Measurements from ENCODE around the gene SKIC2.
"Not testable (repeated sequence)": the region's sequence is repeated elsewhere in the genome, so short reads cannot be mapped to it uniquely, and the experiment has no call there.

SKIC2 gene

DNA sequence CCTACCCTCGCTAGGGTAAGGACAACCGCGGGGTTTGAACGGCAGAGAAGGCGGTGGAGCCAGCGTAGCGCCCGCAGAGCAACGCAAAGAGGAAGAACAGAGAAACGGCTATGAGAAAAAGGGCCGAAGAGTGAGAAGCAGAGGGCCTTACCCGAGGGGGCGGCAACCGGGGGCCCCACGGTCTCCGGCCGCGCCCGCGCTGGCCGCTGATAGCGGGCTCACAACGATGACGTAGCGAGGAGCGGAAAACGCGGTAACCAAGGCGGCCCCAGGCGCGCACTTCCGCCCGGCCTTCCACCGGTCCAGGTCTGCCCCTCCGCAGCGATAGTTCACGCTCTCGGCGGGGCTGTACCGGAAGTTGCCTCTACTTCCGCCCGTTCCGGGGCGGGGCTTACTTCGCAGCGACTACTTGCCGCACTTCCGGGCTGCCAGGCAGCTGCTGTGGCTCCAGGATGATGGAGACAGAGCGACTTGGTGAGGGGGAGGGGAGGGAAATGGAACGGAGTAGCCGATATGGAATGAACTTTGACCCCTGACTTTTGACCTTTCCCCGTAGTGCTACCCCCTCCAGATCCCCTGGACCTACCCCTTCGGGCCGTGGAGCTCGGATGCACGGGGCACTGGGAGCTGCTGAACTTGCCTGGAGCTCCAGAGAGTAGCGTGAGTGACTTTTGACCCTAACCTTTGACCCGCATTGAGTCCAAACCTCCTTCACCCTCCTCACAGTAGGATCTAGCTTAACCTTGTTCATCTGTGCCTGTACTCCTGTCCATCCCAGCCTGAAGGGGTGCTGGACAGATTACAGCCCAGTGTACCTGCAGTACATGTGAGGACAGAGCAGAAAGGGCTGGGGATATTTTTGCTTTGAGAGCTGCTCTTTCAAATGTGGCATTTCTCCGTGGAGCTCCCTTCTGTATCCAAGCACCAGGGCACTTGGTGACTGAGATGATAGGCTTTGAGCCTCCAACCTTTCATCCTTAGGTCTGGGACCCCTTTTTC is at the start of gene SKIC2, which contains the start of gene NELFE:
TSS of gene SKIC2 (plus strand) at position 435 of the 999 bp plus-strand sequence. CDS start at position 453, 18 bp downstream.
TSS of gene NELFE (minus strand) at position 231 of the 999 bp plus-strand sequence. CDS start 525 bp downstream, outside the sequence.
- peak; percentile 93 to 97 (median 95) for DNase-seq (ENCODE audit: low read depth in 3 of 3)

DNA sequence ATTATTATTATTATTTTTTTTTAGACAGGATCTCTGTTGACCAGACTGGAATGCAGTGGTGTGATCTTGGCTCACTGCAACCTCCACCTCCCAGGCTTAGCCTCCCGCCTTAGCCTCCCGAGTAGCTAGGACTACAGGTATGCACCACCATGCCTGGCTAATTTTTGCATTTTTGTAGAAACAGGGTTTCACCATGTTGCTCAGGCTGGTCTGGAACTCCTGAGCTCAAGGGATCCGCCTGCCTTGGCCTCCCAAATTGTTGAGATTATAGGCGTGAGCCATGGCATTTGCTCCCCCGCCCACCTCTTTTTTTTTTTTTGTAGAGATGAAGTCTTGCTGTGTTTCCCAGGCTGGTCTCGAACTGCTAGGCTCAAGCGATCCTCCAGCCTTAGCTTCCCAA is 49.7 kb upstream of the SKIC2 start:
- not testable (repeated sequence) for DNase-seq (ENCODE audit: low read depth in 3 of 3)

DNA sequence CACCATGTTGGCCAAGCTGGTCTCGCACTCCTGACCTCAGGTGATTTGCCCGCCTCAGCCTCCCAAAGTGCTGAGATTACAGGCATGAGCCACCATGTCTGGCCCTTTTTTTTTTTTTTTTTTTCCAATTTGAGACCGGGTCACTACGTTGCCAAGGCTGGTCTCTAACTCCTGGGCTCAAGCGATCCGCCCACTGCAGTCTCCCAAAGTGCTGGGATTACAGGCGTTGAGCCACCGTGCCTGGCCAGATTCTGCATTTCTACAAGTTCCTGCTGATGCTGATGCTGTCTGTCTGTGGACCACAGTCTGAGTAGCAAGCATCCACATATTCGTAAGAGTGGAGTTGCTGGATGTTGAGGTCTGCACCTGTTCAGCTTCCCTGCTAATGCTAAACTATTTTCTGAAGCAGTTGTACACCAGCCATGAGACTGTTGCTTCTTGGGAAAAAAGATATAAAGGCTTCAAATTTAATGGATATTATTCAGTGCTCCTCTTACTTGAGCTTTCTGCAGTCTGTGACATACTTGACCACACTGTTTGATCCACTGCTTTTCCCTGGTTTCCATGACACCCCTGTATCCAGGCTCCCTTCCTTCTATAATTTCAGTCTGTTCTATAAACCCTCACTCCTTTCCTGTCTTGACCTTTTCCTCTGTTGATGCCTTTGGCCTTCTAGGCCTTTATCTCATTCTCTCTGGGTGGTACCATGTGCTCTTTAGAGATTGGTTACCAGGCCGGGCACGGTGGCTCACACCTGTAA is 47.0 kb upstream of the SKIC2 start:
- no peak for DNase-seq (ENCODE audit: low read depth in 3 of 3)

DNA sequence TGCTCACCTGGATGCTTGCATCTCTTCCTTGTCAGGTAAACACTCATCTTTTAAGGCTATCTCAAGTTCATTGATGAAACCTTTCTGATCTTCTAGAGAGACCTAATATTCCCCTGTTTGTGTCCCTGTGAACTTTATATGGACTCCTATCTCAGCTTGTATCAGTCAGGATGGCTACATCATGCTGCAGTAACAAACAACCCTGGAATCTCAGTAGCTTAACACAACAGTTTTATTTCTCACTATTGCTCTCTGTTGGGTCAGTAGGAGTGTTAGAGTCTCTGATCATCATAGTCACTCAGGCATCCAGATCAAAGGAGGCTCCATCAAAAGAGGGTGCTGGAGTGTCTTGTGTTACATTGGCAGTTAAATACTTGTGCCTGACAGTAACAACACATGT is 43.6 kb upstream of the SKIC2 start:
- DNase-seq (ENCODE audit: low read depth in 3 of 3), result no peak

DNA sequence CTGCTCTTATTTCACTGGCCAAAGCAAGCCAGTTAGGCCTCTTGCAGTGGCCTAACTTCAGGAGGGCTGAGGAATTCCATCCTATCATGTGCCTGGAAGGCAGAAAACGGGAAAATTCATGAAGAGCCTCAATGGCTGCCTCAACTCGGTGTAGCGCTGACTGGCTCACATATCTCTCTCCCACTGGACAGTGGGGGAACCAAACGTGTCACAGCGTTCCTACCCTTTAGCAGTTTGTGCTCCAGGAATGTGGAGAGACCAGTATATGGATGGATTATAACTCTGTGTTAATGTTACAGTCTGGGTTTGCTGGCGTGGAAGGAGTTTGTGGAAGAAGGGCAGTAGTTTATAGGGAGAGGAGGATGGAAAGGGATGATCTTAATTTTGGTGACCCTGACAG is 43.2 kb upstream of the SKIC2 start:
- no peak for DNase-seq (ENCODE audit: low read depth in 3 of 3)

DNA sequence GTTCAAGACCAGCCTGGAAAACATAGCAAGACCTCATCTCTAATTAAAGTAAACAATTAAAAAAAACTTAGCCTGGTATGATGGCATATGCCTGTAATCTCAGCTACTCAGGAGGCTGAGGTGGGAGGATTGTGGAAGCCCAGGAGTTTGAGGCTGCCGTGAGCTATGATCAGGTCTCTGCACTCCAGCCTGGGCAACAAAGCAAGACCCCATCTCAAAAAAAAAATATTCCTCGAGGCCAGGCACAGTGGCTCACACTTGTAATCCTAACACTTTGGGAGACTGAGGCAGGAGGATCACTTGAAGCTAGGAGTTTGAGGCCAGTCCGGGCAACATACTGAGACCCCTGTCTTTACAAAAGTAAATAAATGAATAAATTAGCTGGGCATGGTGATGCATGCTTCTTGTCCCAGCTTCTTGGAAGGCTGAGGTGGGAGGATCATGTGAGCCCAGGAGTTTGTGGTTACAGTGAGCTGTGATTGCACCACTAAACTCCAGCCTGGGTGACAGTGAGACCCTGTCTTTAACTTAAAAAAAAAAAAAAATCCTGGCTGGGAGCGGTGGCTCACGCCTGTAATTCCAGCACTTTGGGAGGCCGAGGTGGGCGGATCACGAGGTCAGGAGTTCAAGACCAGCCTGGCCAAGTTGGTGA is 40.8 kb upstream of the SKIC2 start:
- DNase-seq (ENCODE audit: low read depth in 3 of 3), result no peak

DNA sequence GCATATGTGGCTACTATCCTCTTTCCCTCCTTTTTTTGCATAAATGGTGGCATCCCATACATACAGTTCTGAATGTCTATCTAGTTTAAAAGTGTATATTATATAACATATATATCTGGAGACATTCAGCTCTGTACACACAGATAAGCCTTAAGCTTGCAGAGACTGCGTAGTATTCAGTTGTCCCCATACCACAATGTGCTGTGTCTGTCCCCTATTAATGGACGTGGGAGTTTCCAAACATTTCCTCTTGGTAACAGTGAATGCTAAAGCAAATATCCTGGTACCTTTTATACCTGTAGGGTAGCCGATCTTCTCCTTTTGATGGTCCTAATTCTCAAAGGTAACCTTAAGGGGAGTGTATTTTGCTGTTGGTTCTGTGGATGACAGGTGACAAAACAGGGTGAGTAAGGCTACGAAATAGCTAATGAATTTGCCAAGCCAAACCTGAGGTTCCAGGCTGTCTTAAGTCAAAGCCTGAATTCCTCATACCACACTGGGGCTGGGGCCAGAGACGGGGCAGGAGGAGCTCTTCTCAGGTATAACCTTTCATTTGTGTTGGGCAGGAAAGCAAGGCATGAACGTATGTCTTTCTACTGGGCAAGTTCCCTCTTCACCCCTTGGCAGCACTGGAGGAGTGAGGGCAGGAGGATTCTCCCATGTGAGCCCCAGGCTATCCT is 39.2 kb upstream of the SKIC2 start:
- DNase-seq (ENCODE audit: low read depth in 3 of 3), result no peak

DNA sequence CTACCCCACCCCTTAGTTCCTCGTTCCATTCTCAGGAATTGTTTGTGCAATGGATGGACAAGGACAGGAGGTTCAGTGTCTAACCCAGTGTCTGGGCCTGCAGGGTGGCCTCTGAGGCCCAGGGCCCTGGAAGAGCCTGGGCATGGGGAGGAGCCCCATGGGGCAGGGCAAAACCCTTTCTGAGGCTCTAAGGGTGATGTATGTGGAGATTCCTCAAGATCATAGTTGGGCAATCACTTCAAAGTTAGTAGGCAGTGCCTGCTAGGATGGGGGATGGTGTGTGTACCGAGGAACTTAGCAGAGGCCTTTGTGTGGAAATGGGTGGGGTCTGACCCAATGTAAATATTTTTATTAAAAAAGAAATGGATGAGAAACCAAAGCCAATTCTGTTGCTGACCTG is 38.2 kb upstream of the SKIC2 start:
- DNase-seq (ENCODE audit: low read depth in 3 of 3), result no peak

DNA sequence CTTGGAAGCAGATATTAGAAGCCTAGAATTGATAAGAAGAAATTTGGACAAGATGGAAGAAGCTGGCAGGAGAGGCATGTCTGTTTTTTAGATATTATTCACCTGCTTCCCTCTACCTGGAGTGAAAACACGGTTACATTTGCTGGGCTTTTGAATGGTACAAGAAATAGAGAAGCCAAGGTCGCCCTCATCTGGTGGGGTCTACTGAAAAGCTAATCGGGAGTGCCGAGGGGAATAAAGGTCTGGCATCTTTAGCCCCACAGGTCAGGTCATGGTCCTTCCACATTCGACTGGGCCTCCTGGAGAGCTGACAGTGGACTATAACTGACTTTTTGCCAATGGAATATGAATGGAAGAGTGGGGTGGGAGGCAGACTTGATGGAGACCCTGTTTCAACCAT is 36.0 kb upstream of the SKIC2 start:
- DNase-seq (ENCODE audit: low read depth in 3 of 3), result no peak

DNA sequence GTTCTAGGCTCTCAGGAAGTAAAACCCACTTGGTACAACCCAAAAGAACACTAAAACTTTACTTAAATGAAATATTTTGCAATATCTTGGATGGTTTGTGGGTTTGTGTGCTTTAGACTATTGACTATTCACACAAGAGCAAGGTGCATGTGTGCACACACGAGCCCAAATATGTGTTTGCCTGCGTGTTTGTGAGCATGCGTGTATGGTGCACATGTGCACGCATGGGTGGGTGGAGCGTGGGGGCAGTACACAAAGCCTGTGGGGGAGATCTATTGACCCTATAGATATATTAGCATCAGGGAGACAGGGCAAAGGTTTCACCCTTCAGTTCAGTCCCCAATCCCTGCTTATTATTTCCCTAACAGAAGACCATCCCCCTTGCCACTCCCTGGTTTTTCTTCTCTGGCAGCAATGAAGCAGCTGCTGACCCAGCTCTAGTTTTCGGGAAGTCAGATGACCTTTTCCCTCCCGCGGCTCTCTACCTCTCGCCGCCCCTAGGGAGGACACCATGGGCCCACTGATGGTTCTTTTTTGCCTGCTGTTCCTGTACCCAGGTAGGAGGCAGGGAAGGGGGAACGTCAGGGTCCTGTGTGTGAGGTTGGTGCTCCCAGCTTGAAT is 31.6 kb upstream of the SKIC2 start, which contains the start of gene C2:
TSS of gene C2 (plus strand) at position 476 of the 621 bp plus-strand sequence. CDS start at position 512, 36 bp downstream.
- DNase-seq (ENCODE audit: low read depth in 3 of 3), result no peak

DNA sequence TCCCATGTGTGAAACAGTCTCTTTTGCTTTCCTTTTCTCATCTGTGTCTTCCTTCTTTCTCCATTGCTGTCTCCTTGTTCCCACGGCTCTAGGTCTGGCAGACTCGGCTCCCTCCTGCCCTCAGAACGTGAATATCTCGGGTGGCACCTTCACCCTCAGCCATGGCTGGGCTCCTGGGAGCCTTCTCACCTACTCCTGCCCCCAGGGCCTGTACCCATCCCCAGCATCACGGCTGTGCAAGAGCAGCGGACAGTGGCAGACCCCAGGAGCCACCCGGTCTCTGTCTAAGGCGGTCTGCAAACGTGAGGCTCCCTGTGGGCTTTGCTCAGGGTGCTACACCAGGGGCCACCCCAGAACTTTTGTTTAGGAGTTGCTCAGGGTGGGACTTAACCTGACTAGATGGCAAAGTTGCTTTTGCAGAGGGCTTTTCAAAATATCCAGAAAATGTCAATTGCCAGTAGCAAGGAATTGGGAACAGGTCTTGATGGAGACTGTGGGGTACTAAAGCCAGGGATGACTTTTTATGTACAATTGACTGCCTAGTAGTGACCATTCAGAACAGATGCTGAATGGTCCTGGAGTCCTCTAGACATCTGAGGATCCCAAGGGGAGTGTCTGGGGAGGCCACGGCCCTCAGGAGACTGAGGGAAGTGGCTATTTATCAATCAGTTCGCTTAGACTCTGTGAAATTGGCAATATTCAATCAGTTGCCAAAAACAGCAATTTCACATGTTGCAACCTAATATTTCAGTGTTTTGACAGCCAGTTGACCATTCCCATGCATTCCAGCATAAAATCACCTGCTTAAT is 30.9 kb upstream of the SKIC2 start:
- no peak for DNase-seq (ENCODE audit: low read depth in 3 of 3)

DNA sequence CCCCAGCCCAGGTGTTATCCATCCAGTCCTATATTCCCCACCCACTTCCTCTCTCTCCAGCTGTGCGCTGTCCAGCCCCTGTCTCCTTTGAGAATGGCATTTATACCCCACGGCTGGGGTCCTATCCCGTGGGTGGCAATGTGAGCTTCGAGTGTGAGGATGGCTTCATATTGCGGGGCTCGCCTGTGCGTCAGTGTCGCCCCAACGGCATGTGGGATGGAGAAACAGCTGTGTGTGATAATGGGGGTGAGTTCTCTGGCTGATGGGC is 30.4 kb upstream of the SKIC2 start:
- DNase-seq (ENCODE audit: low read depth in 3 of 3), result no peak

DNA sequence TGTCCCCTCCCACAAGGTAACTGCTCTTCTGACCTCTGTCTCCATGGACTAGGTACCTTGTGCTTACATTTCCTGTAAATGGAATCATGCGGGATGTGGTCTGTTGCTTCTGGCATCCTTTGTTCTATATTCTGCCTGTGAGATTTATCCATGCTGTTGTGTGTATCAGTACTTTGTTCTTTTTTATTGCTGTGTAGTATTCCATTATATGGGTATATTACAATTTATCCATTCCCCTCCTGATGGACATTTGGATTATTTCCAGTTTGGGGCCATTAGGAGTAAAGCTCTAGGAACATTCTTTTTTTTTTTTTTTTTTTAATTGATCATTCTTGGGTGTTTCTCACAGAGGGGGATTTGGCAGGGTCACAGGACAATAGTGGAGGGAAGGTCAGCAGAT is 28.0 kb upstream of the SKIC2 start:
- DNase-seq (ENCODE audit: low read depth in 3 of 3), result no peak

DNA sequence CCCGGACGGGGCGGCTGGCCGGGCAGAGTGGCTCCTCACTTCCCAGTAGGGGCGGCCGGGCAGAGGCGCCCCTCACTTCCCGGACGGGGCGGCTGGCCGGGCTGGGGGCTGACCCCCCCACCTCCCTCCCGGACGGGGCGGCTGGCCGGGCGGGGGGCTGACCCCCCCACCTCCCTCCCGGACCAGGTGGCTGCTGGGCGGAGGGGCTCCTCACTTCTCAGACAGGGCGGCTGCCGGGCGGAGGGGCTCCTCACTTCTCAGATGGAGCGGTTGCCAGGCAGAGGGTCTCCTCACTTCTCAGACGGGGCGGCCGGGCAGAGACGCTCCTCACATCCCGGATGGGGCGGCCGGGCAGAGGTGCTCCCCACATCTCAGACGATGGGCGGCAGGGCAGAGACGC is 26.8 kb upstream of the SKIC2 start:
- DNase-seq (ENCODE audit: low read depth in 3 of 3), result not testable (repeated sequence)

DNA sequence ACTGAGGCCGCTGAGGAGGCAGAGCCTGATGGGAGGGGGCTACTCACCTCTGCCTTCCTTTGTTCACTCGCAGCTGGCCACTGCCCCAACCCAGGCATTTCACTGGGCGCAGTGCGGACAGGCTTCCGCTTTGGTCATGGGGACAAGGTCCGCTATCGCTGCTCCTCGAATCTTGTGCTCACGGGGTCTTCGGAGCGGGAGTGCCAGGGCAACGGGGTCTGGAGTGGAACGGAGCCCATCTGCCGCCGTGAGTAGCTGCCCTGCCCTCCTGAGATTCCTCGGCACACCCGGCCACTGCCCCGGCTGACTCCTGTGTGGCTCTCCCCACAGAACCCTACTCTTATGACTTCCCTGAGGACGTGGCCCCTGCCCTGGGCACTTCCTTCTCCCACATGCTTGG is 25.4 kb upstream of the SKIC2 start:
- DNase-seq (ENCODE audit: low read depth in 3 of 3), result no peak

DNA sequence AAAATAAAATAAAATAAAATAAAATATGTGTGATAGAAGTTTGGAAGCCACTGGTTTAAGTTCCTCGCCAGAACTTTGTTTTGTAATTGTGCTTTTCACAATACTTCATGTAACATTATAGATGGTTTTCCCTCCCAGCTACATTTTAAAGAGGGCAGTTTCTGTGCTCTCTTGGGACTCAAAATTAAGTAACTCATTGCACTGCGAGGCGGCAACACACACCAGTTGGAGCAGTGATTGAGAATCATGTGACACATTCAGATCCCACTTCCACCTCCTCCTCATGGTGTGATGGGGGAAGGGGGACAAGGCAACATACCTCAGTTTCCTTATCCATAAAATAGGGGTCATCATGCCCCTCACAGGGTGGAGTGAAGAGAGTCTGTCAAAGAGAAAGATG is 24.0 kb upstream of the SKIC2 start:
- no peak for DNase-seq (ENCODE audit: low read depth in 3 of 3)

DNA sequence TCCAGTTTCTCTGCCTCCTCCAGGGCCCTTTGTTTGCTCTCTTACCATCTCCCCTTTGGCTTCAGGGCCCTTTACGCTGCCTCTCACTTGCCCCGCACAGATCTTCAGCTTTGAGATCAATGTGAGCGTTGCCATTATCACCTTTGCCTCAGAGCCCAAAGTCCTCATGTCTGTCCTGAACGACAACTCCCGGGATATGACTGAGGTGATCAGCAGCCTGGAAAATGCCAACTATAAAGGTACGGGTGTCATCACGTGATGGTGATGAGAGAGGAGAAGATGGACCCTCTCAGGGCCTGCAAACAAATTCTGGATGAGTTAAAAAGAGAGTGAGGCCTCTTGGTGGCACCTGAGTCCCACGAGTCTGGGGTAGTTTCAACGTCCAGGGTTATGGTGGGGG is 23.2 kb upstream of the SKIC2 start:
- DNase-seq (ENCODE audit: low read depth in 3 of 3), result no peak

DNA sequence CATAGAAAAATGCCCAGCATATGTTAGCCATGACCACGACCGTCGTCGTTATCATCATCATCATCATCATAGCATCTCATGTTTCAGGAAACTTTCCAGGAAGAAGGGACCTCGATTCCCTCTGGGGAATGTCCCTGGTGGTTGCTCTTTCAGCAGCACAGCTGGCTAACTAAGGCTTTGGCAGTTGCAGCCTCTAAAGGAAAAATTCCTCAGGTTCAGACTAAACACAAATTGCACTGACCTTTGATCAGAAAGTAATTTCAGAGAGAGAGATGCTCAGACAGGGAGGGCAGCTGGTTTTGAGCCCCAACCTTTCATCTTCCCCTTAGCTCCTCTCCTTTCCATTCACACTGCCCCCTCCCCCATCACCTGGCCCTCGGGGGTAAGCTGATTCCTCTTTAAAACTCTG is 18.7 kb upstream of the SKIC2 start:
- DNase-seq (ENCODE audit: low read depth in 3 of 3), result no peak

DNA sequence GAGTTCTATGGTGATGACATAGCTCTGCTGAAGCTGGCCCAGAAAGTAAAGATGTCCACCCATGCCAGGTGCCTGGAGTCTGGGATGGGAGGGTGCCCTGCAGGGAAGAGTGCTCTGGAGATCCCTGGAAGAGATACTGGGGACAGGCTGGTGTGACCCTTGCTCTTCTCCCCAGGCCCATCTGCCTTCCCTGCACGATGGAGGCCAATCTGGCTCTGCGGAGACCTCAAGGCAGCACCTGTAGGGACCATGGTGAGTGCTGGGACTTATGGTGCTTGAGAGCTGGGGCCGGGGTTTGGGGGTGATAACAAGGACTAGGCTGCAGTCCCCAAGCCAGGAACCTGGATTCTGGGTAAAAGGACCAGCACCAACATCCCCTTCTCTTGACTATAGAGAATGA is 15.2 kb upstream of the SKIC2 start:
- DNase-seq (ENCODE audit: low read depth in 3 of 3), result no peak

DNA sequence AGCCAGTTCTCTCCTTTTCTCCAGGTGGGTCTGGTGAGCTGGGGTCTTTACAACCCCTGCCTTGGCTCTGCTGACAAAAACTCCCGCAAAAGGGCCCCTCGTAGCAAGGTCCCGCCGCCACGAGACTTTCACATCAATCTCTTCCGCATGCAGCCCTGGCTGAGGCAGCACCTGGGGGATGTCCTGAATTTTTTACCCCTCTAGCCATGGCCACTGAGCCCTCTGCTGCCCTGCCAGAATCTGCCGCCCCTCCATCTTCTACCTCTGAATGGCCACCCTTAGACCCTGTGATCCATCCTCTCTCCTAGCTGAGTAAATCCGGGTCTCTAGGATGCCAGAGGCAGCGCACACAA is 13.8 kb upstream of the SKIC2 start:
- DNase-seq (ENCODE audit: low read depth in 3 of 3), result no peak
